Keratinocyte (primary cell): ENCODE data around the gene KLHL25. TPM values are rescaled to one million over a fixed set of nuclear protein-coding genes. Genes with fewer than 3 reads are reported as not detected.
"Not testable (repeated sequence)": the region's sequence is repeated elsewhere in the genome, so short reads cannot be mapped to it uniquely, and the experiment has no call there.

Source experiments
- DNase-seq: peaks from one replicate; pipeline ENCODE4 v3.0.0-alpha.2; 2011; ENCODE audit warnings: low read depth, missing footprints, low spot score
- FAIRE-seq: peaks from 2 replicates; lab custom pipeline; 2011; peaks lifted over from hg19 to GRCh38; lab: Jason Lieb, UNC
- H2AFZ ChIP-seq: 2 replicates; pipeline ENCODE4 v1.6.0; 2012; ENCODE audit warnings: low read length, control low read depth, inconsistent platforms; ENCODE audit not compliant: control insufficient read depth
- H3K27ac ChIP-seq: 2 replicates; pipeline ENCODE4 v1.5.1; 2011; ENCODE audit warnings: low read length; ENCODE audit not compliant: control insufficient read depth, insufficient read depth
- H3K27me3 ChIP-seq: 3 replicates; pipeline ENCODE4 v1.6.0; 2011; ENCODE audit warnings: low read length; ENCODE audit not compliant: control insufficient read depth, insufficient read depth; ENCODE audit errors: extremely low read depth
- H3K36me3 ChIP-seq, 2 experiments: 2 replicates in 1 of 2; 3 replicates in 1 of 2; pipeline ENCODE4 v1.5.1; 2011; ENCODE audit warnings: low read length in 2 of 2, mild to moderate bottlenecking in 1 of 2; ENCODE audit not compliant: control insufficient read depth in 2 of 2, insufficient read depth in 2 of 2; ENCODE audit errors: extremely low read depth in 1 of 2
- H3K4me1 ChIP-seq: 3 replicates; pipeline ENCODE4 v1.5.1; 2011; ENCODE audit warnings: low read length; ENCODE audit not compliant: control insufficient read depth, insufficient read depth; ENCODE audit errors: extremely low read depth
- H3K4me2 ChIP-seq: 3 replicates; pipeline ENCODE4 v1.6.0; 2011; ENCODE audit warnings: low read depth, low read length; ENCODE audit not compliant: control insufficient read depth, insufficient read depth; ENCODE audit errors: extremely low read depth
- H3K4me3 ChIP-seq, 3 experiments: fragments of 200-600 bp in 1 of 3; sonication (generic) in 1 of 3; 2 replicates in 2 of 3; 3 replicates in 1 of 3; pipeline ENCODE4 v1.5.1; 2011 to 2016; ENCODE audit warnings: low read length in 3 of 3, mild to moderate bottlenecking in 3 of 3, control low read depth in 2 of 3, inconsistent platforms in 1 of 3, low read depth in 1 of 3, mixed read lengths in 1 of 3, mixed run types in 1 of 3, moderate library complexity in 1 of 3; ENCODE audit not compliant: control insufficient read depth in 2 of 3, insufficient read depth in 2 of 3; ENCODE audit errors: extremely low read depth in 1 of 3
- H3K79me2 ChIP-seq: 2 replicates; pipeline ENCODE4 v1.6.0; 2012; ENCODE audit warnings: low read length; ENCODE audit not compliant: control insufficient read depth, insufficient read depth
- H3K9ac ChIP-seq: 3 replicates; pipeline ENCODE4 v1.6.0; 2011; ENCODE audit warnings: low read length; ENCODE audit not compliant: control insufficient read depth, insufficient read depth; ENCODE audit errors: extremely low read depth
- H3K9me1 ChIP-seq: 3 replicates; pipeline ENCODE4 v1.6.0; 2011; ENCODE audit warnings: low read length; ENCODE audit not compliant: control insufficient read depth, insufficient read depth; ENCODE audit errors: extremely low read depth
- H3K9me3 ChIP-seq: 2 replicates; pipeline ENCODE4 v1.5.1; 2012; ENCODE audit warnings: low read depth, low read length; ENCODE audit not compliant: control insufficient read depth
- H4K20me1 ChIP-seq: 3 replicates; pipeline ENCODE4 v1.6.0; 2011; ENCODE audit warnings: low read length; ENCODE audit not compliant: control insufficient read depth, insufficient read depth; ENCODE audit errors: extremely low read depth
- EZH2 ChIP-seq: IDR thresholded peaks from one replicate; pipeline ENCODE4 v1.6.1; 2012; ENCODE audit warnings: inconsistent platforms, mild to moderate bottlenecking, low read length, moderate library complexity
- dilution Hi-C: fragments of 300-500 bp; cut with MboI; formaldehyde crosslinking; loops from one replicate; pipeline ENCODE4 v1.7.0; 2020; ENCODE audit warnings: low sequenced_read_pairs; ENCODE audit not compliant: extremely low pct_ligation_motif_present
- polyA plus RNA-seq, 5 experiments: library from polyadenylated mRNA; depleted of rRNA in 3 of 5; stranded (reverse) in 3 of 5; stranded (forward) in 1 of 5; unstranded in 1 of 5; fragments of >200 nt; gene quantifications; 1 replicate in 1 of 5; 2 replicates in 3 of 5; 3 replicates in 1 of 5; pipeline versions ENCODE4 v1.2.1 to v1.2.3, GENCODE V29; 2011 to 2012; ENCODE audit warnings: missing spikeins in 2 of 5, low read depth in 1 of 5, low replicate concordance in 1 of 5
- TF ChIP-seq, protein P1 (sequence below), 3 experiments: IDR thresholded peaks in 1 of 3; conservative IDR thresholded peaks in 1 of 3; optimal IDR thresholded peaks in 1 of 3; 2 replicates in 2 of 3; 3 replicates in 1 of 3; pipeline versions ENCODE3 to v1.5.1; 2011; ENCODE audit warnings: low read length in 3 of 3, mild to moderate bottlenecking in 3 of 3, moderate library complexity in 2 of 3, control low read depth in 1 of 3, inconsistent platforms in 1 of 3; ENCODE audit not compliant: insufficient read depth in 2 of 3; ENCODE audit errors: extremely low read depth in 1 of 3

Gene KLHL25
- polyA plus RNA-seq, 1 donor (not counting 4 experiments of a cell fraction or from before 2014, with no cell fraction given) = 2.1 TPM

GRCh38 chr15:85802617-85803016 lies 7.9 kb upstream of the KLHL25 start:
- TF ChIP-seq, protein P1, sequence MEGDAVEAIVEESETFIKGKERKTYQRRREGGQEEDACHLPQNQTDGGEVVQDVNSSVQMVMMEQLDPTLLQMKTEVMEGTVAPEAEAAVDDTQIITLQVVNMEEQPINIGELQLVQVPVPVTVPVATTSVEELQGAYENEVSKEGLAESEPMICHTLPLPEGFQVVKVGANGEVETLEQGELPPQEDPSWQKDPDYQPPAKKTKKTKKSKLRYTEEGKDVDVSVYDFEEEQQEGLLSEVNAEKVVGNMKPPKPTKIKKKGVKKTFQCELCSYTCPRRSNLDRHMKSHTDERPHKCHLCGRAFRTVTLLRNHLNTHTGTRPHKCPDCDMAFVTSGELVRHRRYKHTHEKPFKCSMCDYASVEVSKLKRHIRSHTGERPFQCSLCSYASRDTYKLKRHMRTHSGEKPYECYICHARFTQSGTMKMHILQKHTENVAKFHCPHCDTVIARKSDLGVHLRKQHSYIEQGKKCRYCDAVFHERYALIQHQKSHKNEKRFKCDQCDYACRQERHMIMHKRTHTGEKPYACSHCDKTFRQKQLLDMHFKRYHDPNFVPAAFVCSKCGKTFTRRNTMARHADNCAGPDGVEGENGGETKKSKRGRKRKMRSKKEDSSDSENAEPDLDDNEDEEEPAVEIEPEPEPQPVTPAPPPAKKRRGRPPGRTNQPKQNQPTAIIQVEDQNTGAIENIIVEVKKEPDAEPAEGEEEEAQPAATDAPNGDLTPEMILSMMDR (optimal IDR thresholded peaks at IDR 0.05 in 1 of 3, IDR thresholded peaks at IDR 0.05 in 1 of 3, conservative IDR thresholded peaks at IDR 0.05 in 1 of 3; ENCODE audit: extremely low read depth in 1 of 3, insufficient read depth in 2 of 3, low read length in 3 of 3) = peak in 2 of 3 experiments; percentile 15 to 37
- FAIRE-seq, H3K27ac ChIP-seq, H3K4me1 ChIP-seq, H2AFZ ChIP-seq, H3K4me3 ChIP-seq, H3K27me3 ChIP-seq, H3K9me1 ChIP-seq, DNase-seq, H3K9ac ChIP-seq, H3K4me2 ChIP-seq, H4K20me1 ChIP-seq, dilution Hi-C loops, H3K9me3 ChIP-seq, H3K79me2 ChIP-seq, H3K36me3 ChIP-seq: not testable (repeated sequence)

DNA sequence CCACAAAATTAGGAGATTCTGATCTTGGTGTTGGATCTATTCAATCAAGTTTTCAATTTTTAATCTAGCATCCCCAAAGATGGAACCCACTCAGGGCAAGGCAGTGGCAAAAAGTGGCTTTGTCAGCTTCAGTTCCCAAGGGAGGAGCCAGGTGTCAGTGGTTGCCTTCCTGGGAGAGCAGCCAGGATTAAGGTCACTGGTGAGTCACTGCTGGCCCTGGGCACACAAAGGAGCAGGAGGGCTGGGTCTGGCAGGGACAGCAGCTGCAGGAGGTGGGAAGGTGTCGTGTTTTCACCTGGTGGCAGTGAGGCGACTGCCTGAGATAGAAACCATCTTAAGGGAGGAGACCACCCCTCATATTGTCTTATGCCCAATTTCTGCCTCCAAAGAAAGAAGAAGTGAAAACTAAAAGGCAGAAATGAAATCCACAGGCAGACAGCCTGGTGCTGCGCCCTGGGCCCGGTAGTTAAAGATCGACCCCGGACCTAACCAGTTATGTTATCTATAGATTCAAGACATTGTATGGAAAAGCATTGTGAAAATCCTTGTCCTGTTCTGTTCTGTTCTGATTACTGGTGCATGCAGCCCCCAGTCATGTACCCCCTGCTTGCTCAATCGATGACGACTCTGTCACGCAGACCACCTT lies 5.9 kb upstream of the KLHL25 start:
- H2AFZ ChIP-seq = no peak overlapping the region
- no peaks in the 10 kb centered on the region for H3K27me3 ChIP-seq
- no peak overlapping the region for H3K27ac ChIP-seq
- TF ChIP-seq, protein P1 (optimal IDR thresholded peaks at IDR 0.05 in 1 of 3, IDR thresholded peaks at IDR 0.05 in 1 of 3, conservative IDR thresholded peaks at IDR 0.05 in 1 of 3; ENCODE audit: extremely low read depth in 1 of 3, insufficient read depth in 2 of 3, low read length in 3 of 3) = peak in 2 of 3 experiments; percentile 44 to 47
- no peak for TF ChIP-seq EZH2
- H3K9me1 ChIP-seq = no peaks in the 10 kb centered on the region
- H3K79me2 ChIP-seq = no peaks in the 10 kb centered on the region
- H3K4me1 ChIP-seq = peaks cover 1% of the 10 kb centered on the region
- no peaks in the 10 kb centered on the region for H4K20me1 ChIP-seq
- dilution Hi-C loops = no loop called here
- no peaks in the 10 kb centered on the region for H3K9me3 ChIP-seq
- H3K36me3 ChIP-seq = no peaks in the 10 kb centered on the region
- no peak overlapping the region for H3K4me3 ChIP-seq
- H3K9ac ChIP-seq = no peak overlapping the region
- FAIRE-seq (peak; percentile 46), DNase-seq (no peak)
- H3K4me2 ChIP-seq = no peak overlapping the region

DNA sequence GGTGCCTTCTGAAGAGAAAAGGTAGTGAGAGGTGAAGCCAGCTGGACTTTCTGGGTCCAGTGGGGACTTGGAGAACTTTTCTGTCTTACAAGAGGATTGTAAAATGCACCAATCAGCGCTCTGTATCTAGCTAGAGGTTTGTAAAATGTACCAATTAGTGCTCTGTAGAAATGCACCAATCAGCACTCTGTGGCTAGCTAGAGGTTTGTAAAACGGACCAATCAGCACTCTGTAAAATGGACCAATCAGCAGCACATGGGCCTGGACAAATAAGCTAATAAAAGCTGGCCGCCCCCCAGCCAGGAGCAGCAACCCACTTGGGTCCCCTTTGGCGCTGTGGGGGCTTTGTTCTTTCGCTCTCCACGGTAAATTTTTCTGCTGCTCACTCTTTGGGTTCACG lies 1.6 kb upstream of the KLHL25 start:
- H3K9ac ChIP-seq, FAIRE-seq, DNase-seq, H3K4me3 ChIP-seq, H3K27ac ChIP-seq, H3K36me3 ChIP-seq, H3K27me3 ChIP-seq, H3K4me2 ChIP-seq, dilution Hi-C loops, H2AFZ ChIP-seq, H3K9me3 ChIP-seq, H4K20me1 ChIP-seq, H3K9me1 ChIP-seq: not testable (repeated sequence)
- Histone ChIP-seq H3K79me2 (peaks cover 27% of the 10 kb centered on the region), H3K4me1 (peaks cover 17% of the 10 kb centered on the region)
